ENCODE data around the gene EIF1B.

The EIF1B gene

GRCh38 chr3:40333852-40334251 lies 24.3 kb downstream of the EIF1B start:
- Histone ChIP-seq H3K4me1 (ENCODE audit: control insufficient read depth, low read length) (no peaks in the 10 kb centered on the region), H3F3A (ENCODE audit: control insufficient read depth, insufficient read depth) (no peaks in the 10 kb centered on the region), H3K79me2 (ENCODE audit: control insufficient read depth, low read length) (no peaks in the 10 kb centered on the region), H4K20me1 (ENCODE audit: control insufficient read depth, insufficient read depth, low read depth, low read length) (no peaks in the 10 kb centered on the region), H3K4me3 (ENCODE audit: low read length) (no peak overlapping the region), H3K27ac (ENCODE audit: low read depth, low read length) (no peak overlapping the region), H3K36me3 (ENCODE audit: control insufficient read depth, low read length) (no peaks in the 10 kb centered on the region), H3K4me2 (ENCODE audit: low read length) (no peak overlapping the region), H3K27me3 (ENCODE audit: control insufficient read depth, low read length) (no peaks in the 10 kb centered on the region), H3K9me2 (replicated peaks; ENCODE audit: control insufficient read depth, low read length) (no peaks in the 10 kb centered on the region), H3K9me3 (ENCODE audit: control insufficient read depth, insufficient read depth, low read length) (no peaks in the 10 kb centered on the region)
- no peak for TF ChIP-seq CTCF (IDR thresholded peaks at IDR 0.05; ENCODE audit: low read depth, low read length, poor library complexity, severe bottlenecking)
- TF ChIP-seq EZH2phosphoT487 (IDR thresholded peaks at IDR 0.05; ENCODE audit: borderline replicate concordance, low read length): no peak

- no peaks in the 10 kb centered on the region for H3K36me3 ChIP-seq (ENCODE audit: control insufficient read depth, low read length)
- no peaks in the 10 kb centered on the region for H3K9me3 ChIP-seq (ENCODE audit: control insufficient read depth, insufficient read depth, low read length)
- H3F3A ChIP-seq (ENCODE audit: control insufficient read depth, insufficient read depth): no peaks in the 10 kb centered on the region
- H3K4me2 ChIP-seq (ENCODE audit: low read length): no peak overlapping the region
- H3K27ac ChIP-seq (ENCODE audit: low read depth, low read length): no peak overlapping the region
- H3K79me2 ChIP-seq (ENCODE audit: control insufficient read depth, low read length): no peaks in the 10 kb centered on the region
- no peaks in the 10 kb centered on the region for H3K4me1 ChIP-seq (ENCODE audit: control insufficient read depth, low read length)
- no peak overlapping the region for H3K4me3 ChIP-seq (ENCODE audit: low read length)
- TF ChIP-seq EZH2phosphoT487 (IDR thresholded peaks at IDR 0.05; ENCODE audit: borderline replicate concordance, low read length) (no peak), CTCF (IDR thresholded peaks at IDR 0.05; ENCODE audit: low read depth, low read length, poor library complexity, severe bottlenecking) (no peak)
- H3K27me3 ChIP-seq (ENCODE audit: control insufficient read depth, low read length): peaks cover 6% of the 10 kb centered on the region; the same call in 1 of the 2 replicates
- H4K20me1 ChIP-seq (ENCODE audit: control insufficient read depth, insufficient read depth, low read depth, low read length): no peaks in the 10 kb centered on the region
- no peaks in the 10 kb centered on the region for H3K9me2 ChIP-seq (replicated peaks; ENCODE audit: control insufficient read depth, low read length)
Measured at GRCh38 chr3:40336101-40336500, 26.6 kb downstream of the EIF1B start.

GRCh38 chr3:40336511-40337135 lies 27.1 kb downstream of the EIF1B start:
- H4K20me1 ChIP-seq (ENCODE audit: control insufficient read depth, insufficient read depth, low read depth, low read length): no peaks in the 10 kb centered on the region
- H3K27me3 ChIP-seq (ENCODE audit: control insufficient read depth, low read length): peaks cover 6% of the 10 kb centered on the region; the same call in 1 of the 2 replicates
- no peaks in the 10 kb centered on the region for H3K9me3 ChIP-seq (ENCODE audit: control insufficient read depth, insufficient read depth, low read length)
- H3F3A ChIP-seq (ENCODE audit: control insufficient read depth, insufficient read depth): no peaks in the 10 kb centered on the region
- no peak overlapping the region for H3K27ac ChIP-seq (ENCODE audit: low read depth, low read length)
- H3K9me2 ChIP-seq (replicated peaks; ENCODE audit: control insufficient read depth, low read length): no peaks in the 10 kb centered on the region
- no peaks in the 10 kb centered on the region for H3K4me1 ChIP-seq (ENCODE audit: control insufficient read depth, low read length)
- H3K79me2 ChIP-seq (ENCODE audit: control insufficient read depth, low read length): no peaks in the 10 kb centered on the region
- TF ChIP-seq CTCF (IDR thresholded peaks at IDR 0.05; ENCODE audit: low read depth, low read length, poor library complexity, severe bottlenecking): no peak
- TF ChIP-seq EZH2phosphoT487 (IDR thresholded peaks at IDR 0.05; ENCODE audit: borderline replicate concordance, low read length): no peak
- H3K4me2 ChIP-seq (ENCODE audit: low read length): no peak overlapping the region
- no peak overlapping the region for H3K4me3 ChIP-seq (ENCODE audit: low read length)
- H3K36me3 ChIP-seq (ENCODE audit: control insufficient read depth, low read length): no peaks in the 10 kb centered on the region

Measured in DOHH2 (cell line).